ENCODE measurements around the gene ASTN2. TPM values are rescaled to one million over a fixed set of nuclear protein-coding genes. Genes with fewer than 3 reads are reported as not detected.

The ASTN2 gene
- total RNA-seq, 2 experiments from 2014 or later, result 1.7 to 4.2 TPM

DNA sequence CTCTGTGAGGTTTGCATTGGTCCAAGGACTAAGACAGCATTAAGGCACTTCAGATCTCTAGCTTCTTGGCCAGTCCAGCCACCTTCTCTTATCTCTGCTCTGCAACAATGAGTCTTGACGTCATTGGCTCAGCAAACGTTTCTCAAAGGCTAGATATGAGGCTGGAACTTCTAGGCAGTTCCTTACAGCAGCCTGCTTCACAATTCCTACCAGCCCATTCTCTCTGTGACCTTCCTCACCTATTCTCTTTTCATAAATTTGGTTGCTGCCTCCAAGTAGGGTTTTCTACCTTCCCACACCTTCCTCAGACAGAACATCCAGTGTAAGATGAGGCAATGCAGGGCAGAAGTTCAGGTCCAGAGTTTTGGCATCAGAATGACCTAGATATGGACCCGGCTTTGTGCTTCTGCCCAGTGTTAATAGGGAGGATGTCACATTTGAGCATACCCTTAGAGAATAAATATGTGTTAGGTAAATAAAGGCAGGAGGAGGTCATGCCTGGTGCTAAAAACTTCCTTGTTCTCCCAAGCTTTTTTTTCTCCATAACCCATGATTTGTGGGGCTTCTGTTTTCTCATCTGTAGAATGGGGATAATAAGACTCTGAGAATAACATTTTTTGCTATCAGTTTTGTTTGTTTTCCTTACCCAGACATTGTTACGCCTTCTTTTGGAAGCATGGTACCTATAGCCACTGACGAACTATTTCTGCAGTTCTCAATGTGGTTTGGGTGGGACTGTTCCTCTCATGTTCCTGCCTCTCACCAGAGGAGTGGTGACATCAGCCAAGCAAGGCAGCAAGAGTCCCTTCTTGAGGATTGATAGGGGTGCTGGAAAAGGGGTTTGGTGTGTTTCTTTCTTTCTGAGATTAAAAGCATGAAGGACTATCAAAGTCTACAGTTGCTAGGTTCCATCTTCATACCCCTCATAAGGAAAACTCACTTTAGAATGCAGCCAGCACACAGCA is 948.3 kb downstream of the ASTN2 start:
- no peak overlapping the region for H3K4me2 ChIP-seq (ENCODE audit: low read length)
- H3K36me3 ChIP-seq (ENCODE audit: insufficient read depth, low read length), result no peaks in the 10 kb centered on the region
- H3K4me1 ChIP-seq (ENCODE audit: insufficient read depth, low read length, poor library complexity, severe bottlenecking), result no peaks in the 10 kb centered on the region
- no peak overlapping the region for H2AFZ ChIP-seq (ENCODE audit: low read length)
- no peaks in the 10 kb centered on the region for H4K20me1 ChIP-seq (ENCODE audit: insufficient read depth, low read length)
- no peak overlapping the region for H3K27ac ChIP-seq (ENCODE audit: low read depth, low read length, poor library complexity, severe bottlenecking)
- no peak for DNase-seq (ENCODE audit: low spot score)
- no peaks in the 10 kb centered on the region for H3K9me2 ChIP-seq (ENCODE audit: insufficient read depth, low read length)
- CTCF ChIA-PET (ENCODE audit: unreplicated experiment), result no interaction called here
- BruUV-seq (replicated peaks), result no TSS peak
- H3K4me3 ChIP-seq (ENCODE audit: low read depth, low read length, poor library complexity, severe bottlenecking), result no peak overlapping the region
- POLR2A ChIA-PET, result no interaction called here
- TF ChIP-seq EZH2phosphoT487 (IDR thresholded peaks at IDR 0.05; ENCODE audit: borderline replicate concordance, low read depth, low read length) (no peak), CTCF (conservative IDR thresholded peaks at IDR 0.05; ENCODE audit: low read length) (no peak)
- H3K9me3 ChIP-seq (ENCODE audit: low read length), result no peaks in the 10 kb centered on the region
- intact Hi-C loops (cut with micrococcal nuclease; ENCODE audit: unreplicated experiment), result no loop called here
- no peaks in the 10 kb centered on the region for H3K79me2 ChIP-seq (ENCODE audit: insufficient read depth, low read depth, low read length)

GRCh38 chr9:116465576-116466270 is 949.1 kb downstream of the ASTN2 start:
- POLR2A ChIA-PET, result no interaction called here
- H3K36me3 ChIP-seq (ENCODE audit: insufficient read depth, low read length), result no peaks in the 10 kb centered on the region
- TF ChIP-seq CTCF (conservative IDR thresholded peaks at IDR 0.05; ENCODE audit: low read length) (no peak), EZH2phosphoT487 (IDR thresholded peaks at IDR 0.05; ENCODE audit: borderline replicate concordance, low read depth, low read length) (no peak)
- H2AFZ ChIP-seq (ENCODE audit: low read length), result no peak overlapping the region
- no peaks in the 10 kb centered on the region for H3K4me1 ChIP-seq (ENCODE audit: insufficient read depth, low read length, poor library complexity, severe bottlenecking)
- no peaks in the 10 kb centered on the region for H3K9me2 ChIP-seq (ENCODE audit: insufficient read depth, low read length)
- H3K79me2 ChIP-seq (ENCODE audit: insufficient read depth, low read depth, low read length), result no peaks in the 10 kb centered on the region
- no peaks in the 10 kb centered on the region for H3K9me3 ChIP-seq (ENCODE audit: low read length)
- no peak for DNase-seq (ENCODE audit: low spot score)
- H4K20me1 ChIP-seq (ENCODE audit: insufficient read depth, low read length), result no peaks in the 10 kb centered on the region
- no peak overlapping the region for H3K27ac ChIP-seq (ENCODE audit: low read depth, low read length, poor library complexity, severe bottlenecking)
- H3K4me2 ChIP-seq (ENCODE audit: low read length), result no peak overlapping the region
- CTCF ChIA-PET (ENCODE audit: unreplicated experiment), result interaction anchor here (0.6 kb wide), 1 partner anchor 277 kb away, joined by 3 read pairs; no protein-coding TSS in a partner anchor
- intact Hi-C loops (cut with micrococcal nuclease; ENCODE audit: unreplicated experiment), result no loop called here
- no TSS peak for BruUV-seq (replicated peaks)
- H3K4me3 ChIP-seq (ENCODE audit: low read depth, low read length, poor library complexity, severe bottlenecking), result no peak overlapping the region
